GM23248 (cell line): ENCODE data around the gene SSH3.

Experiments
- EZH2 ChIP-seq: fragments of 200-600 bp; sonication (generic); IDR thresholded peaks from 2 replicates; pipeline ENCODE4 v1.6.1; 2018; ENCODE audit warnings: antibody characterized with exemption, mild to moderate bottlenecking; ENCODE audit not compliant: insufficient read depth, poor library complexity, severe bottlenecking
- EZH2phosphoT487 ChIP-seq: fragments of 200-600 bp; sonication (generic); IDR thresholded peaks from 2 replicates; pipeline ENCODE4 v1.6.1; 2018; ENCODE audit warnings: antibody characterized with exemption, moderate library complexity, mild to moderate bottlenecking, low read depth; ENCODE audit not compliant: insufficient read depth

DNA sequence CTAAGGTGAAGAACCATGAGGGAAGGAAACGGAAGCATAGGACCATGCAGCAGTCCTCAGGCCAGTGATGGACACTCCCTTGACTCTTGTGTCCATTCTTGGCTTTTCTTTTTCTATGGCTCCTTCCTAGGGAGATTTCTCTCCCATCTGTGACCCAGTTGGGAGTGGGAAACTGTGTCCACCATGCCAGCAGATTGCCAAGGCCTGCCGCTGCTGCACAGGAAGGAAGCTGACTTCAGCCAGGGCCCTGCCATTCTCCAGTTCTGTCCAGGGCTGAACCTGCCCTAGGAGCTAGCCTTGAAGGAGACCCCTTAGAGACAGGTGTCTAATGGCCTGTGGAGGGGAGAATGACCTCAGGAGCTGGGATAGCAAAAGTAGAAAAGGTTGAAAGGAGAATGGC is 17.4 kb downstream of the SSH3 start:
- TF ChIP-seq EZH2phosphoT487 (no peak), EZH2 (no peak)
